Activated T-helper 2 cell treated with anti-CD3 and anti-CD28 coated beads, Interferon-gamma antibody, Interleukin-2, Interleukin-4, amounts not matched to agents 10 μg/mL and 5 μg/mL and 100 μg/mL, durations not matched to agents 14 hours and 24 hours and 36 hours (primary cell): ENCODE measurements around the gene STX8. TPM values are rescaled to one million over a fixed set of nuclear protein-coding genes. Genes with fewer than 3 reads are reported as not detected.
"Not testable (repeated sequence)": the region's sequence is repeated elsewhere in the genome, so short reads cannot be mapped to it uniquely, and the experiment has no call there.

Experiments used
- DNase-seq: peaks from one replicate; pipeline ENCODE4 v3.0.0; 2021; ENCODE audit warnings: low spot score
- H3K27ac Mint-ChIP-seq: one replicate; pipeline ENCODE4 v1.8.0; 2021; ENCODE audit warnings: mixed read lengths
- H3K27me3 Mint-ChIP-seq: one replicate; pipeline ENCODE4 v1.8.0; 2021; ENCODE audit warnings: low read depth, mixed read lengths
- H3K36me3 Mint-ChIP-seq: one replicate; pipeline ENCODE4 v1.8.0; 2021; ENCODE audit warnings: low read depth, mixed read lengths
- H3K4me1 Mint-ChIP-seq: one replicate; pipeline ENCODE4 v1.8.0; 2021; ENCODE audit warnings: low read depth, mixed read lengths
- H3K4me3 Mint-ChIP-seq: one replicate; pipeline ENCODE4 v1.8.0; 2021; ENCODE audit warnings: low read depth, mild to moderate bottlenecking, moderate library complexity, mixed read lengths
- H3K9me3 Mint-ChIP-seq: one replicate; pipeline ENCODE4 v1.8.0; 2021; ENCODE audit warnings: mixed read lengths
- intact Hi-C: fragments of 100-400 bp; cut with micrococcal nuclease; formaldehyde crosslinking; loops from one replicate; pipeline ENCODE4 v1.15.1; 2023
- total RNA-seq: library from RNA; stranded (reverse); gene quantifications from 2 replicates; pipeline ENCODE4 v1.2.3, GENCODE V29; 2022

The STX8 gene
- total RNA-seq, 1 donor from 2014 or later = 52.1 TPM

DNA sequence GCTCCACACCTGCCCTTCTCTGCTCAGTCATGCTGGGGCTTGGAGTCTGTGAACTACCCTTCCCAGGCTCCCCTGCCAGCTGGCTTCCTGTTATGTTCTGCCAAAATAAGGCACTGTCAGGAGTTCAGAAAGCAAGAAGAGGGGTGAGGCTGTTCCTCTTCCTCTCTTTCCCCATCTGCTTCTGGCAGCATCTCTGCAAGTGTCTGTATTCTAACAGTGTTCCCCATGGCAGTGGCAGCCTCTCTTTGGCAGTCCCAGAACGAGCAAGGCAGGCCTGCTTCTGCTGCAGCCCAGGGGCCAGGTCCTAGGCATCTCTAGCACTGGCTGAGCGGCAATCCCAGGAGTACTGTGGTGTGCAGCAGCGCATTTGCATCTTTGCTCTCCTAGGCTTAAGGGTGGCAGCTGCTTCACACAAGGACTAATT is 219.1 kb downstream of the STX8 start:
- Mint-ChIP-seq H3K36me3 (no peaks in the 10 kb centered on the region), H3K4me3 (no peak overlapping the region), H3K27ac (no peak overlapping the region), H3K27me3 (no peaks in the 10 kb centered on the region), H3K4me1 (no peaks in the 10 kb centered on the region), H3K9me3 (no peaks in the 10 kb centered on the region)
- intact Hi-C loops = no loop called here
- DNase-seq = no peak

DNA sequence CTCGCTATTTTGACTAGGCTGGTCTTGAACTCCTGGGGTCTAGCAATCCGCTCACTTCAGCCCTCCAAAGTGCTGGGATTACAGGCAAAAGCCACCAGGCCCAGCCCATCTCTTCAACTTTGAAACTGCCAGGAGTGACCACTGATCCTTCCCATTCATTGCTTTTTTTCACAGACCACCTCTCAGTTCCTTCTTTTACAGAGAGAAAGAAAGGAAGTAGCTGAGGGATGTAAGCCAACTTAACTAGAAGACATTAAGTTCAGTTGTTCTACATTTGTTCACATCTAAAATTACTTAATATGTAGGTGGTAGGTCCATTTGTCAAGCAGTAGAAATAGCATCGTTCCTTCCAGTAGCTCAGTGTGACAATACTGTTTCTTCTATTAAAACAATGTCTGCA is 219.8 kb downstream of the STX8 start:
- no peak for DNase-seq
- no peaks in the 10 kb centered on the region for H3K36me3 Mint-ChIP-seq
- no peaks in the 10 kb centered on the region for H3K9me3 Mint-ChIP-seq
- H3K27ac Mint-ChIP-seq = no peak overlapping the region
- H3K4me1 Mint-ChIP-seq = no peaks in the 10 kb centered on the region
- no peak overlapping the region for H3K4me3 Mint-ChIP-seq
- H3K27me3 Mint-ChIP-seq = no peaks in the 10 kb centered on the region
- intact Hi-C loops = no loop called here

DNA sequence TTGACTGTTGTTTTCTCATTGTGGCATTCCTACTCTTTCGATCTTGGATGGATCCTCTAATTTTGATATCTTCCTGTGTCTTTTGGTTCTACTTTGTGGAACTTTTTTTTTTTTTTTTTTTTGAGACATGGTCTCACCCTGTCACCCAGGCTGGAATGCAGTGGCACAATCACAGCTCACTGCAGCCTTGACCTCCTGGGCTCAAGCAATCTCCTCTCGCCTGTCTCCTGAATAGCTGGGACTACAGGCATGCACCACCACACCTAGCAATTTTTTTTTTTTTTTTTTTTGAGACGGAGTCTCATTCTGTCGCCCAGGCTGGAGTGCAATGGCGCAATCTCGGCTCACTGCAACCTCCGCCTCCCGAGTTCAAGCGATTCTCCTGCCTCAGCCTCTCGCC is 220.4 kb downstream of the STX8 start:
- H3K27ac Mint-ChIP-seq, H3K9me3 Mint-ChIP-seq, H3K4me1 Mint-ChIP-seq, H3K4me3 Mint-ChIP-seq, DNase-seq, H3K36me3 Mint-ChIP-seq, H3K27me3 Mint-ChIP-seq, intact Hi-C loops: not testable (repeated sequence)

GRCh38 chr17:9350080-9350479 is 225.5 kb downstream of the STX8 start:
- Mint-ChIP-seq H3K4me1 (peaks cover 3% of the 10 kb centered on the region), H3K27ac (no peak overlapping the region), H3K4me3 (no peak overlapping the region), H3K27me3 (no peaks in the 10 kb centered on the region), H3K36me3 (no peaks in the 10 kb centered on the region), H3K9me3 (no peaks in the 10 kb centered on the region)
- no peak for DNase-seq
- intact Hi-C loops = no loop called here

- H3K27ac Mint-ChIP-seq = peak overlapping the region; percentile 56
- DNase-seq = no peak
- no peaks in the 10 kb centered on the region for H3K9me3 Mint-ChIP-seq
- no peak overlapping the region for H3K4me3 Mint-ChIP-seq
- H3K36me3 Mint-ChIP-seq = no peaks in the 10 kb centered on the region
- peaks cover 3% of the 10 kb centered on the region for H3K4me1 Mint-ChIP-seq
- H3K27me3 Mint-ChIP-seq = no peaks in the 10 kb centered on the region
- intact Hi-C loops = no loop called here
Observed at GRCh38 chr17:9346296-9346926, 229.2 kb downstream of the STX8 start.

GRCh38 chr17:9343516-9343915 is 232.1 kb downstream of the STX8 start:
- H3K9me3 Mint-ChIP-seq = no peaks in the 10 kb centered on the region
- no peak overlapping the region for H3K4me3 Mint-ChIP-seq
- no peak overlapping the region for H3K27ac Mint-ChIP-seq
- intact Hi-C loops = no loop called here
- no peaks in the 10 kb centered on the region for H3K36me3 Mint-ChIP-seq
- no peaks in the 10 kb centered on the region for H3K27me3 Mint-ChIP-seq
- no peak for DNase-seq
- H3K4me1 Mint-ChIP-seq = peaks cover 3% of the 10 kb centered on the region

DNA sequence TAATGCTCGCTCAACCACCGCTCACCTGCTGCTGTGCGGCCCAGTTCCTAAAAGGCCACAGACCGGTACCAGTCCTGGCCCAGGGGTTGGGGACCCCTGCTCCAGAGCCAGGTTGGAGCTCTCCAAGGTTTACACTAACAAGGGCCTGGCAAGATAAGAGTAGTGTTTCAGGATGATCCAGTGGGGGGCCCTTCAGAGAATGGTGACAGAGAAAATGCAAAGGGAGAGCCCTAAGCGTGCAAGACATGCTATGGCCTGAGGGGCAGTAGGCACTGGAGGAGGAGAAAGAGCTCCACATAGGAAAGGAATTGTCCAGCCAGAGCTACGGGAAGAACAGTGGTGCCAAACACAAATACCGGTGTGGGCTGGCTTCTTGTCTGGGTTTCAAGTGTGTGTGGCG is 233.4 kb downstream of the STX8 start:
- intact Hi-C loops = no loop called here
- peaks cover 4% of the 10 kb centered on the region for H3K9me3 Mint-ChIP-seq

GRCh38 chr17:9339958-9340357 is 235.7 kb downstream of the STX8 start:
- intact Hi-C loops = no loop called here
- no peak overlapping the region for H3K4me3 Mint-ChIP-seq
- DNase-seq = no peak
- H3K27ac Mint-ChIP-seq = no peak overlapping the region
- H3K9me3 Mint-ChIP-seq = peaks cover 19% of the 10 kb centered on the region
- H3K4me1 Mint-ChIP-seq = peaks cover 1% of the 10 kb centered on the region
- H3K27me3 Mint-ChIP-seq = no peaks in the 10 kb centered on the region
- peaks cover 2% of the 10 kb centered on the region for H3K36me3 Mint-ChIP-seq

More for the DNA sequence above, 233.4 kb downstream of the STX8 start:
- H3K36me3 Mint-ChIP-seq = peaks cover 2% of the 10 kb centered on the region
- no peaks in the 10 kb centered on the region for H3K27me3 Mint-ChIP-seq
- no peak overlapping the region for H3K4me3 Mint-ChIP-seq
- no peak overlapping the region for H3K27ac Mint-ChIP-seq
- DNase-seq = no peak
- H3K4me1 Mint-ChIP-seq = peaks cover 3% of the 10 kb centered on the region

GRCh38 chr17:9339482-9339881 is 236.1 kb downstream of the STX8 start:
- H3K36me3 Mint-ChIP-seq, H3K27me3 Mint-ChIP-seq, H3K27ac Mint-ChIP-seq, H3K4me3 Mint-ChIP-seq, H3K4me1 Mint-ChIP-seq, DNase-seq, intact Hi-C loops: not testable (repeated sequence)
- peaks cover 24% of the 10 kb centered on the region for H3K9me3 Mint-ChIP-seq

DNA sequence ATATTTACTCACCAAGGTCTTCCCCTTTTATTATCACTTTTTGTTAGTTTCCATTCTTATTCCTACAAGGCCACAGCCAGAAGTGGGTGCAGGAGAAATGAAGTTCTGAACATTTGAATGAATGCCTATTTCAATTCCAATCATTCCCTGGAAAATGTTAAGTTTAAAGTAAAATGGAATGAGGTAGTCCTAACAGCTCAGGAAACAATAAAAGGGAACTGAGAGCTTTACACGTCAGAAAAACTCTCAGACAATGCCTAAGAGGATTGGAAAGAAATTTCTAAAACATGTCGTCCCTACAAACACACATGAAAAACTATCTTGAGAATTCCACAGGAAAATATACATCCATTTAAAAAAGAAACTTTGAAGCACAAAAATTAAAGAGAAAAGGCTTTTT is 238.8 kb downstream of the STX8 start:
- H3K36me3 Mint-ChIP-seq = peaks cover 2% of the 10 kb centered on the region
- H3K4me1 Mint-ChIP-seq = peaks cover 6% of the 10 kb centered on the region
- intact Hi-C loops = no loop called here
- no peaks in the 10 kb centered on the region for H3K27me3 Mint-ChIP-seq
- no peak for DNase-seq
- no peak overlapping the region for H3K4me3 Mint-ChIP-seq
- H3K9me3 Mint-ChIP-seq = peaks cover 29% of the 10 kb centered on the region
- H3K27ac Mint-ChIP-seq = no peak overlapping the region

GRCh38 chr17:9334536-9335446 is 240.8 kb downstream of the STX8 start:
- DNase-seq = no peak
- intact Hi-C loops = no loop called here
- peaks cover 2% of the 10 kb centered on the region for H3K36me3 Mint-ChIP-seq
- H3K27ac Mint-ChIP-seq = no peak overlapping the region
- peaks cover 29% of the 10 kb centered on the region for H3K9me3 Mint-ChIP-seq
- H3K27me3 Mint-ChIP-seq = no peaks in the 10 kb centered on the region
- H3K4me1 Mint-ChIP-seq = peaks cover 6% of the 10 kb centered on the region
- H3K4me3 Mint-ChIP-seq = no peak overlapping the region

- Mint-ChIP-seq H3K27ac (no peak overlapping the region), H3K9me3 (peaks cover 25% of the 10 kb centered on the region), H3K4me1 (peaks cover 6% of the 10 kb centered on the region), H3K27me3 (no peaks in the 10 kb centered on the region), H3K4me3 (no peak overlapping the region), H3K36me3 (no peaks in the 10 kb centered on the region)
- intact Hi-C loops = no loop called here
- no peak for DNase-seq
Observed at GRCh38 chr17:9332132-9332494, 243.5 kb downstream of the STX8 start.
